Gastroesophageal sphincter (tissue), 2 donors: ENCODE data around the gene WRAP53.

Experiments used
- POLR2A ChIP-seq, 2 donors: fragments of 450-650 bp; IDR thresholded peaks; one replicate each; pipeline ENCODE4 v1.6.1; 2017; ENCODE audit warnings: antibody characterized with exemption in 2 of 2, mild to moderate bottlenecking in 2 of 2, moderate library complexity in 1 of 2
- POLR2AphosphoS5 ChIP-seq: sonication (generic); formaldehyde crosslinking; IDR thresholded peaks from one replicate; pipeline ENCODE4 v1.6.1; 2017; ENCODE audit warnings: antibody characterized with exemption

- no peak for TF ChIP-seq POLR2A (IDR thresholded peaks at IDR 0.05)
- TF ChIP-seq POLR2AphosphoS5: no peak
Observed at GRCh38 chr17:7707858-7708750, 19.8 kb downstream of the WRAP53 start.
